HepG2 (cell line): Measurements from ENCODE around the gene DDOST. TPM values are rescaled to one million over a fixed set of nuclear protein-coding genes. Genes with fewer than 3 reads are reported as not detected.
A peak's percentile ranks its signal among the peaks of the same experiment; 100 is the strongest.

Source experiments
- AHR ChIP-seq: IDR thresholded peaks from 2 replicates; pipeline ENCODE4 v1.6.1; 2018; ENCODE audit warnings: missing genetic modification reagents, missing compliant biosample characterization
- EEA1 ChIP-seq: sonication (generic); formaldehyde crosslinking; IDR thresholded peaks from 2 replicates; pipeline ENCODE4 v1.5.1; 2020; ENCODE audit warnings: mild to moderate bottlenecking, missing genetic modification reagents, borderline replicate concordance
- EHMT2 ChIP-seq: fragments of 200-600 bp; sonication (generic); IDR thresholded peaks from 2 replicates; pipeline ENCODE4 v1.7.0; 2017; ENCODE audit warnings: antibody characterized with exemption, low read depth, low read length, borderline replicate concordance
- GZF1 ChIP-seq: sonication (generic); formaldehyde crosslinking; IDR thresholded peaks from 2 replicates; pipeline ENCODE4 v1.5.1; 2020; ENCODE audit warnings: mild to moderate bottlenecking, missing genetic modification reagents
- IRF2 ChIP-seq: IDR thresholded peaks from 2 replicates; pipeline ENCODE4 v1.6.1; 2018; ENCODE audit warnings: missing genetic modification reagents, missing compliant biosample characterization
- MED8 ChIP-seq: sonication (generic); formaldehyde crosslinking; IDR thresholded peaks from 2 replicates; pipeline ENCODE4 v1.8.1; 2023; ENCODE audit warnings: mild to moderate bottlenecking, missing genetic modification reagents; ENCODE audit not compliant: insufficient replicate concordance
- NFYC ChIP-seq: IDR thresholded peaks from 2 replicates; pipeline ENCODE4 v1.6.1; 2016; ENCODE audit warnings: missing genetic modification reagents, missing compliant biosample characterization
- NR1H2 ChIP-seq: sonication (generic); formaldehyde crosslinking; IDR thresholded peaks from 2 replicates; pipeline ENCODE4 v1.8.1; 2022; ENCODE audit warnings: low read depth, missing genetic modification reagents, borderline replicate concordance
- POLR2A ChIP-seq, 2 experiments: IDR thresholded peaks; 2 replicates each; pipeline ENCODE4 v1.6.1; 2011; ENCODE audit warnings: low read depth in 2 of 2, low read length in 2 of 2, mild to moderate bottlenecking in 1 of 2, moderate library complexity in 1 of 2; ENCODE audit not compliant: insufficient read depth in 1 of 2
- POLR2G ChIP-seq: fragments of 200-400 bp; formaldehyde crosslinking; IDR thresholded peaks from 2 replicates; pipeline ENCODE4 v1.6.1; 2018; ENCODE audit warnings: mild to moderate bottlenecking, low read depth, low read length, moderate library complexity
- RBFOX2 ChIP-seq: fragments of 200-400 bp; formaldehyde crosslinking; IDR thresholded peaks from 2 replicates; pipeline ENCODE4 v1.6.1; 2017; ENCODE audit warnings: low read depth, mild to moderate bottlenecking, low read length
- RFXAP ChIP-seq: sonication (generic); formaldehyde crosslinking; IDR thresholded peaks from 2 replicates; pipeline ENCODE4 v1.4.0; 2020; ENCODE audit warnings: missing genetic modification reagents, borderline replicate concordance
- SOX6 ChIP-seq, 2 experiments: fragments of 450-650 bp in 1 of 2; sonication (generic) in 1 of 2; formaldehyde crosslinking in 1 of 2; IDR thresholded peaks; 2 replicates each; pipeline versions ENCODE4 v1.4.0 to v1.6.1; 2017 to 2020; ENCODE audit warnings: antibody characterized with exemption in 1 of 2, mild to moderate bottlenecking in 1 of 2, missing genetic modification reagents in 1 of 2
- SRF ChIP-seq: IDR thresholded peaks from 2 replicates; pipeline ENCODE4 v1.6.1; 2011; ENCODE audit warnings: mild to moderate bottlenecking, low read depth, low read length, moderate library complexity
- YY1 ChIP-seq: IDR thresholded peaks from 2 replicates; pipeline ENCODE4 v1.6.1; 2011; ENCODE audit warnings: low read length, low read depth, moderate library complexity, mild to moderate bottlenecking; ENCODE audit not compliant: insufficient read depth, insufficient replicate concordance
- ZFP62 ChIP-seq: sonication (generic); formaldehyde crosslinking; IDR thresholded peaks from 2 replicates; pipeline ENCODE4 v1.4.0; 2020; ENCODE audit warnings: missing genetic modification reagents
- ZNF138 ChIP-seq: sonication (generic); formaldehyde crosslinking; IDR thresholded peaks from 2 replicates; pipeline ENCODE4 v1.5.0; 2020; ENCODE audit warnings: mild to moderate bottlenecking, low read depth, missing genetic modification reagents
- ZNF430 ChIP-seq: sonication (generic); formaldehyde crosslinking; IDR thresholded peaks from 2 replicates; pipeline ENCODE4 v1.9.0; 2021; ENCODE audit warnings: mild to moderate bottlenecking, missing genetic modification reagents
- ZNF546 ChIP-seq: sonication (generic); formaldehyde crosslinking; conservative IDR thresholded peaks from 2 replicates; pipeline ENCODE4 v1.8.1; 2023; ENCODE audit warnings: mild to moderate bottlenecking, missing genetic modification reagents
- ZNF569 ChIP-seq: sonication (generic); formaldehyde crosslinking; IDR thresholded peaks from 2 replicates; pipeline ENCODE4 v1.5.0; 2020; ENCODE audit warnings: mild to moderate bottlenecking, missing genetic modification reagents, moderate library complexity, borderline replicate concordance
- ZNF790 ChIP-seq: sonication (generic); formaldehyde crosslinking; IDR thresholded peaks from 2 replicates; pipeline ENCODE4 v1.8.0; 2022; ENCODE audit warnings: missing genetic modification reagents, mild to moderate bottlenecking, borderline replicate concordance
- polyA plus RNA-seq, 8 experiments: library from polyadenylated mRNA; depleted of rRNA in 3 of 8; stranded (reverse) in 7 of 8; unstranded in 1 of 8; fragments of >200 nt; fragmentation: Illumina TruSeq in 4 of 8; extraction: Trizol in 4 of 8; gene quantifications; 2 replicates each; pipeline versions ENCODE4 v1.2.1 to v1.2.3, GENCODE V29; 2011 to 2016; ENCODE audit warnings: low read depth in 4 of 8, missing spikeins in 1 of 8, mixed read lengths in 1 of 8; ENCODE audit not compliant: insufficient read depth in 1 of 8
- total RNA-seq, 5 experiments: library from RNA; depleted of rRNA; stranded (reverse); fragments of >200 nt; fragmentation: Illumina TruSeq; extraction: Trizol; gene quantifications; 2 replicates each; pipeline ENCODE4 v1.2.3, GENCODE V29; 2016; ENCODE audit warnings: low read depth in 1 of 5
- TF ChIP-seq, protein P1 (sequence below): sonication (generic); formaldehyde crosslinking; conservative IDR thresholded peaks from 2 replicates; pipeline ENCODE4 v1.4.0; 2020; ENCODE audit warnings: missing genetic modification reagents
- TF ChIP-seq, protein P2 (sequence below): sonication (generic); formaldehyde crosslinking; IDR thresholded peaks from 2 replicates; pipeline ENCODE4 v1.5.0; 2020; ENCODE audit warnings: mild to moderate bottlenecking, missing genetic modification reagents, borderline replicate concordance
- TF ChIP-seq, protein P3 (sequence below): sonication (generic); formaldehyde crosslinking; IDR thresholded peaks from 2 replicates; pipeline ENCODE4 v1.4.0; 2020; ENCODE audit warnings: missing genetic modification reagents, borderline replicate concordance

Gene DDOST
- total and polyA plus RNA-seq, 2 of the 13 experiments (the other 11 are each of a cell fraction or from before 2014, with no cell fraction given) = 335 to 494 TPM

DNA sequence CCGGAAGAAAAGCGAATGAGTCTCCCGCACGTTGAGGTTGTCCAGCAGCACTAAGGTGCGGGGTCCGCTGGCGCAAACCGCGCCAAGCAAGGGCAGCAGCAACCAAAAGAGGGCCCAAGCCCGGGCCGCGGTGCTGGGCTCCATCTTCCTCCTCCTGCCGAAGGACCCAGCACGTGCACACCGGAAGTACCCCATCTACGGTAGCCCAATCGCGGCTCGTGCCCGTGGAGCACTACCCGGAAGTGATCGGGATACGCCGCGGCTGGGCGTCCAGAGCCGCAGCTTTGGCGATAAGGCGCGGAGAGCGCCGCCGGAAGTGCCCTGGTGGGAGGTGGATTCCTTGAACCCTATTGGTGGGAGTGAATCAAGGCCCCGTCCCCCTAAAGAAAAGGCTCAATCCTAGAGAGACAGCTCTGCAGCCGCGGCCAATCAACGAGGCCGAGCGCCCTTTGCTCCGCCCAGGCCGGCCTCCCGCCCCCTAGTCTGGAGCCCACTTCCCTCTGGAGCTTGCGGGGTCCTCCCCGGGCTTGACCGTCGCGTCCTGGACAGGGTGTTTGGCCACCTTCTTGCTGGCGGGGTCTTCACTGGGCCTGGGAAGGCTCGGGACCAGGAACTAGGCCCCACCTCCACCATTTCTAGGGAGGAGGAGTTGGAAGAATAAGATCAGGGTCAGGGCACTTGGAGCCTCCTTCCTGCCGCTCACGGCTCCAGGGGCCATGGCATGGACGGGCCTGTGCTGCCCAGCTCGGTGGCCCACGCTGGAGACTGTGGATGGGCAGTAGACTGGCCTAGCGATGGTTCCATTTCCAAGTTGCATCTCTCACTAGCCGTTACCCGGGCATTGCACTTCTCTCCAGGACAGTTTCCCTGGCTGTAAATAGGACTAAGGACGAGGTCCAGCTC is at the start of gene DDOST (continued):
- TF ChIP-seq EHMT2 (no peak), ZFP62 (CRISPR knock-in tag) (no peak), IRF2 (CRISPR knock-in tag) (peak; percentile 75; the same call in 1 of the 2 replicates), ZNF430 (CRISPR knock-in tag) (0 out of 2 replicates have a peak, but pooled peaks have one; percentile 53), RBFOX2 (peak; percentile 95), ZNF546 (peak; percentile 87), NR1H2 (CRISPR knock-in tag) (no peak), ZNF790 (CRISPR knock-in tag) (no peak), EEA1 (CRISPR knock-in tag) (no peak), GZF1 (CRISPR knock-in tag) (no peak), SRF (peak; percentile 45; the same call in 1 of the 2 replicates), RFXAP (peak; percentile 78; the same call in 1 of the 2 replicates), MED8 (CRISPR knock-in tag) (peak; percentile 18), POLR2G (peak; percentile 95), SOX6 (IDR thresholded peaks at IDR 0.05) (no peak), SOX6 (CRISPR knock-in tag; IDR thresholded peaks at IDR 0.05) (peak; percentile 59; the same call in 1 of the 2 replicates), POLR2A (IDR thresholded peaks at IDR 0.05; ENCODE audit: insufficient read depth in 1 of 2, low read depth in 2 of 2, low read length in 2 of 2) (peak; percentile 62 to 84; a peak in 3 of 4 replicates), ZNF138 (CRISPR knock-in tag) (no peak), AHR (CRISPR knock-in tag) (no peak; the same call in 1 of the 2 replicates), NFYC (peak; percentile 95), ZNF569 (CRISPR knock-in tag) (no peak), YY1 (peak; percentile 77)
- TF ChIP-seq, protein P1, sequence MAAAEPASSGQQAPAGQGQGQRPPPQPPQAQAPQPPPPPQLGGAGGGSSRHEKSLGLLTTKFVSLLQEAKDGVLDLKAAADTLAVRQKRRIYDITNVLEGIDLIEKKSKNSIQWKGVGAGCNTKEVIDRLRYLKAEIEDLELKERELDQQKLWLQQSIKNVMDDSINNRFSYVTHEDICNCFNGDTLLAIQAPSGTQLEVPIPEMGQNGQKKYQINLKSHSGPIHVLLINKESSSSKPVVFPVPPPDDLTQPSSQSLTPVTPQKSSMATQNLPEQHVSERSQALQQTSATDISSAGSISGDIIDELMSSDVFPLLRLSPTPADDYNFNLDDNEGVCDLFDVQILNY (CRISPR knock-in tag) = no peak; the same call in 1 of the 2 replicates
- TF ChIP-seq, protein P2, sequence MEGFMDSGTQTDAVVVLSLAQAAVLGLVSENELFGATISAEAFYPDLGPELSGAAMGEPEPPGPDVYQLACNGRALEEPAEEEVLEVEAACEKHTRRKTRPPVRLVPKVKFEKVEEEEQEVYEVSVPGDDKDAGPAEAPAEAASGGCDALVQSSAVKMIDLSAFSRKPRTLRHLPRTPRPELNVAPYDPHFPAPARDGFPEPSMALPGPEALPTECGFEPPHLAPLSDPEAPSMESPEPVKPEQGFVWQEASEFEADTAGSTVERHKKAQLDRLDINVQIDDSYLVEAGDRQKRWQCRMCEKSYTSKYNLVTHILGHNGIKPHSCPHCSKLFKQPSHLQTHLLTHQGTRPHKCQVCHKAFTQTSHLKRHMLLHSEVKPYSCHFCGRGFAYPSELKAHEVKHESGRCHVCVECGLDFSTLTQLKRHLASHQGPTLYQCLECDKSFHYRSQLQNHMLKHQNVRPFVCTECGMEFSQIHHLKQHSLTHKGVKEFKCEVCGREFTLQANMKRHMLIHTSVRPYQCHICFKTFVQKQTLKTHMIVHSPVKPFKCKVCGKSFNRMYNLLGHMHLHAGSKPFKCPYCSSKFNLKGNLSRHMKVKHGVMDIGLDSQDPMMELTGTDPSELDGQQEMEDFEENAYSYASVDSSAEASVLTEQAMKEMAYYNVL = 0 out of 2 replicates have a peak, but pooled peaks have one; percentile 61
- TF ChIP-seq, protein P3, sequence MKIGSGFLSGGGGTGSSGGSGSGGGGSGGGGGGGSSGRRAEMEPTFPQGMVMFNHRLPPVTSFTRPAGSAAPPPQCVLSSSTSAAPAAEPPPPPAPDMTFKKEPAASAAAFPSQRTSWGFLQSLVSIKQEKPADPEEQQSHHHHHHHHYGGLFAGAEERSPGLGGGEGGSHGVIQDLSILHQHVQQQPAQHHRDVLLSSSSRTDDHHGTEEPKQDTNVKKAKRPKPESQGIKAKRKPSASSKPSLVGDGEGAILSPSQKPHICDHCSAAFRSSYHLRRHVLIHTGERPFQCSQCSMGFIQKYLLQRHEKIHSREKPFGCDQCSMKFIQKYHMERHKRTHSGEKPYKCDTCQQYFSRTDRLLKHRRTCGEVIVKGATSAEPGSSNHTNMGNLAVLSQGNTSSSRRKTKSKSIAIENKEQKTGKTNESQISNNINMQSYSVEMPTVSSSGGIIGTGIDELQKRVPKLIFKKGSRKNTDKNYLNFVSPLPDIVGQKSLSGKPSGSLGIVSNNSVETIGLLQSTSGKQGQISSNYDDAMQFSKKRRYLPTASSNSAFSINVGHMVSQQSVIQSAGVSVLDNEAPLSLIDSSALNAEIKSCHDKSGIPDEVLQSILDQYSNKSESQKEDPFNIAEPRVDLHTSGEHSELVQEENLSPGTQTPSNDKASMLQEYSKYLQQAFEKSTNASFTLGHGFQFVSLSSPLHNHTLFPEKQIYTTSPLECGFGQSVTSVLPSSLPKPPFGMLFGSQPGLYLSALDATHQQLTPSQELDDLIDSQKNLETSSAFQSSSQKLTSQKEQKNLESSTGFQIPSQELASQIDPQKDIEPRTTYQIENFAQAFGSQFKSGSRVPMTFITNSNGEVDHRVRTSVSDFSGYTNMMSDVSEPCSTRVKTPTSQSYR = 0 out of 2 replicates have a peak, but pooled peaks have one; percentile 2
